ENCODE results near the gene NEGR1. TPM values are rescaled to one million over a fixed set of nuclear protein-coding genes. Genes with fewer than 3 reads are reported as not detected.

NEGR1 gene
- total and polyA plus RNA-seq, 2 donors (not counting 3 experiments of a cell fraction or from before 2014, with no cell fraction given) = 6.8 to 21.8 TPM

GRCh38 chr1:71400050-71400449 is 882.3 kb downstream of the NEGR1 start:
- no peaks in the 10 kb centered on the region for H3K27me3 ChIP-seq (ENCODE audit: control insufficient read depth in 2 of 2, insufficient read depth in 2 of 2, low read length in 2 of 2)
- H4K20me1 ChIP-seq (replicated peaks; ENCODE audit: control insufficient read depth, extremely low read depth, insufficient read depth, low read length) = no peaks in the 10 kb centered on the region
- TF ChIP-seq POLR2AphosphoS5 (IDR thresholded peaks at IDR 0.05; ENCODE audit: insufficient read depth, low read depth, low read length) (no peak), MYC (IDR thresholded peaks at IDR 0.05; ENCODE audit: low read depth, low read length) (no peak), CTCF (IDR thresholded peaks at IDR 0.05; ENCODE audit: extremely low read depth in 1 of 2, insufficient read depth in 1 of 2, low read depth in 1 of 2, low read length in 2 of 2) (no peak), EZH2 (IDR thresholded peaks at IDR 0.05; ENCODE audit: borderline replicate concordance, low read depth, low read length, severe bottlenecking) (no peak)
- H3K9ac ChIP-seq (replicated peaks; ENCODE audit: extremely low read depth, insufficient read depth, low read length) = no peak overlapping the region
- DNase-seq (ENCODE audit: low read depth, low spot score) (no peak), FAIRE-seq (no peak)
- POLR2A ChIA-PET = no interaction called here
- no TSS peak for BruUV-seq (replicated peaks)
- dilution Hi-C loops (cut with MboI; ENCODE audit: extremely low pct_ligation_motif_present, low sequenced_read_pairs) = no loop called here
- intact Hi-C loops (cut with micrococcal nuclease) = no loop called here
- H3K4me2 ChIP-seq (ENCODE audit: insufficient read depth, low read length) = no peak overlapping the region
- no peaks in the 10 kb centered on the region for H3K36me3 ChIP-seq (ENCODE audit: control insufficient read depth in 2 of 2, extremely low read depth in 1 of 2, insufficient read depth in 2 of 2, low read length in 2 of 2)
- no peak overlapping the region for H3K27ac ChIP-seq (ENCODE audit: insufficient read depth, low read depth, low read length)
- no peaks in the 10 kb centered on the region for H3K4me1 ChIP-seq (ENCODE audit: control insufficient read depth, extremely low read depth, insufficient read depth, low read length)
- H3K9me1 ChIP-seq (replicated peaks; ENCODE audit: control insufficient read depth, extremely low read depth, insufficient read depth, low read length) = no peaks in the 10 kb centered on the region
- CTCF ChIA-PET = interaction anchor here (1.4 kb wide), 1 partner anchor 17 kb away, joined by 5 read pairs; no protein-coding TSS in a partner anchor
- no peak overlapping the region for H3K4me3 ChIP-seq (replicated peaks in 1 of 3; ENCODE audit: insufficient read depth in 1 of 3, low read depth in 1 of 3, low read length in 3 of 3)
- H3K79me2 ChIP-seq (ENCODE audit: control insufficient read depth, insufficient read depth, low read length) = no peaks in the 10 kb centered on the region
- no peaks in the 10 kb centered on the region for H3K9me3 ChIP-seq (replicated peaks; ENCODE audit: control insufficient read depth, insufficient read depth, low read length)
- no peak overlapping the region for H2AFZ ChIP-seq (ENCODE audit: low read depth, low read length)

- no peak for FAIRE-seq
- TF ChIP-seq EZH2 (IDR thresholded peaks at IDR 0.05; ENCODE audit: borderline replicate concordance, low read depth, low read length, severe bottlenecking) (no peak), POLR2A (IDR thresholded peaks at IDR 0.05; ENCODE audit: low read depth, low read length) (no peak), GATA2 (IDR thresholded peaks at IDR 0.05; ENCODE audit: insufficient read depth, insufficient read length, low read depth, low read length) (no peak), MAX (IDR thresholded peaks at IDR 0.05; ENCODE audit: insufficient read depth, insufficient read length) (no peak), FOS (IDR thresholded peaks at IDR 0.05; ENCODE audit: borderline replicate concordance, insufficient read depth, low read length) (no peak), MYC (IDR thresholded peaks at IDR 0.05; ENCODE audit: low read depth, low read length) (no peak), POLR2AphosphoS5 (IDR thresholded peaks at IDR 0.05; ENCODE audit: insufficient read depth, low read depth, low read length) (no peak), JUN (IDR thresholded peaks at IDR 0.05; ENCODE audit: borderline replicate concordance, insufficient read depth, insufficient read length, low read depth) (no peak), CTCF (IDR thresholded peaks at IDR 0.05; ENCODE audit: extremely low read depth in 1 of 2, insufficient read depth in 1 of 2, low read depth in 1 of 2, low read length in 2 of 2) (no peak)
- H2AFZ ChIP-seq (ENCODE audit: low read depth, low read length) = no peak overlapping the region
These were observed 882.7 kb downstream of the NEGR1 start for GRCh38 chr1:71399594-71399993.

More at GRCh38 chr1:71399594-71399993, 882.7 kb downstream of the NEGR1 start:
- Histone ChIP-seq H3K79me2 (ENCODE audit: control insufficient read depth, insufficient read depth, low read length) (no peaks in the 10 kb centered on the region), H3K4me3 (replicated peaks in 1 of 3; ENCODE audit: insufficient read depth in 1 of 3, low read depth in 1 of 3, low read length in 3 of 3) (no peak overlapping the region), H3K9me1 (replicated peaks; ENCODE audit: control insufficient read depth, extremely low read depth, insufficient read depth, low read length) (no peaks in the 10 kb centered on the region), H3K4me2 (ENCODE audit: insufficient read depth, low read length) (no peak overlapping the region), H4K20me1 (replicated peaks; ENCODE audit: control insufficient read depth, extremely low read depth, insufficient read depth, low read length) (no peaks in the 10 kb centered on the region), H3K27ac (ENCODE audit: insufficient read depth, low read depth, low read length) (no peak overlapping the region), H3K9me3 (replicated peaks; ENCODE audit: control insufficient read depth, insufficient read depth, low read length) (no peaks in the 10 kb centered on the region), H3K9ac (replicated peaks; ENCODE audit: extremely low read depth, insufficient read depth, low read length) (no peak overlapping the region), H3K4me1 (ENCODE audit: control insufficient read depth, extremely low read depth, insufficient read depth, low read length) (no peaks in the 10 kb centered on the region), H3K36me3 (ENCODE audit: control insufficient read depth in 2 of 2, extremely low read depth in 1 of 2, insufficient read depth in 2 of 2, low read length in 2 of 2) (no peaks in the 10 kb centered on the region), H3K27me3 (ENCODE audit: control insufficient read depth in 2 of 2, insufficient read depth in 2 of 2, low read length in 2 of 2) (no peaks in the 10 kb centered on the region)
- no TSS peak for BruUV-seq (replicated peaks)
- dilution Hi-C loops (cut with MboI; ENCODE audit: extremely low pct_ligation_motif_present, low sequenced_read_pairs) = no loop called here
- ChIA-PET POLR2A (no interaction called here), CTCF (interaction anchor here (1.4 kb wide), 1 partner anchor 18 kb away, joined by 5 read pairs; no protein-coding TSS in a partner anchor)
- intact Hi-C loops (cut with micrococcal nuclease) = no loop called here
- no peak for DNase-seq (ENCODE audit: low read depth, low spot score)
